ENCODE results near the gene MRPS18B. TPM values are rescaled to one million over a fixed set of nuclear protein-coding genes. Genes with fewer than 3 reads are reported as not detected.
"Not testable (repeated sequence)": the region's sequence is repeated elsewhere in the genome, so short reads cannot be mapped to it uniquely, and the experiment has no call there.

Gene MRPS18B
- total and polyA plus RNA-seq, 4 experiments from 2014 or later = 44.4 to 126 (median 79.0) TPM

DNA sequence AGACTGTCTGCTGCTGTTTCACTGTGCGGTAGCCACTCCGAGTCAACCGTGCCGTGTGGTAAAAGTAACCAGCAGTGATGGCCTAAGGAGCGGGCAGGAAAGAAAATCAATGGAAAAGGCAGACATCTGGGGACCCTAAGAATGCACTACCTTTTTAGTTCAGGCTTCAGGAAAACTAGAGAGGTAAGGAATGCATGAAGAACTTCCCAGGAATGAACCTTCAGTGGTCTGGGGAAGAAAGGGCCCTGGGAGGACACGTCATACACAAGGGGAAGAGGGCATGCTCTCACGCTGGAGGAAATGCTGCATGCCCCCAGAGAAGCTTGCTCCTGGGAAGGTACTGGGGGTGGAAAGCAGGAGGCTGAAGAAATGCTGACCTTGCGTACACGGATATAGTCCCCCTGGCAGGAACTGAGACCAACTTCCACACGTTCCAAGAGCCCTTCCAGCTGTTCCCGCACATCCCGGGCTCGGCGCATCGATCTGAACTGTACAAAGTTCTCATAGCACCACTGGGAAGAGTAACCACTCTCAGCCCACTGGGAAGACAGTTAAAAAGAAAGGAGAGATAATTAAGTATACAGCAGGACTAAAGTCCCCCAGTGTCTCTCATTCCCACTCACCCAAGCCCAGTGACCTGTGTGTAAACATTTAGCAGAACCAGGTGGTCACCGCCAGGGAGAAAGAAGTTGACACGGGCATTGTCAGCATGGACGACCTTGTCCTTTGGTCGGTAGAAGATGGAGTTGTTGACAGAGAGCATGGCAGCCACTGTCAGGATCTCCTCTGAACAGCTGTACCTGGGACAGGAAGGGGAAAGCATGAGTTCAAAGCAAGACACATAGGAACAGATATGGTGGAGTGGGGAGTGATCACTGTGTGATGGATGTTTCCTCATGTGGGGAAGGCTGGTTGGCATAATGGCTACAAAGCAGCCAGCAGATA lies 37.4 kb downstream of the MRPS18B start:
- H3K4me1 ChIP-seq (ENCODE audit: insufficient read depth, low read length) = no peaks in the 10 kb centered on the region
- no peaks in the 10 kb centered on the region for H3K9me3 ChIP-seq (ENCODE audit: control insufficient read depth in 1 of 2, low read length in 2 of 2)
- Mint-ChIP-seq H3K27ac (peak overlapping the region in 4 of 7 donors; percentile 15 to 69 (median 52)), H3K4me3 (no peak overlapping the region), H3K4me1 (peaks cover 0 to 5% (median 0%) of the 10 kb centered on the region in 4 donors), H3K27me3 (no peaks in the 10 kb centered on the region), H3K36me3 (peaks cover 54 to 79% of the 10 kb centered on the region in 2 donors), H3K9me3 (no peaks in the 10 kb centered on the region)
- intact Hi-C loops (cut with micrococcal nuclease) = no loop called here
- no peak for DNase-seq
- ChIA-PET CTCF (ENCODE audit: partially characterized antibody) (interaction anchor here (1.1 kb wide), 1 partner anchor 110 kb away, joined by 4 read pairs; no protein-coding TSS in a partner anchor), POLR2A (ENCODE audit: partially characterized antibody) (interaction anchor here (1.1 to 3.0 kb wide), 2 partner anchors 37 to 42 kb away, joined by 3 to 8 read pairs; partner anchors contain the start of genes MRPS18B and PPP1R10)
- peaks cover 82% of the 10 kb centered on the region for H3K36me3 ChIP-seq (ENCODE audit: insufficient read depth, low read length)
- H3K4me3 ChIP-seq (ENCODE audit: low read length in 2 of 2) = no peak overlapping the region
- H3K27ac ChIP-seq (ENCODE audit: low read depth, low read length) = no peak overlapping the region
- H3K27me3 ChIP-seq (ENCODE audit: insufficient read depth, low read length) = no peaks in the 10 kb centered on the region

- POLR2A ChIA-PET (ENCODE audit: partially characterized antibody) = interaction anchor here (1.1 to 3.0 kb wide), 2 partner anchors 38 to 43 kb away, joined by 3 to 8 read pairs; partner anchors contain the start of genes MRPS18B and PPP1R10
- Mint-ChIP-seq H3K4me1 (peaks cover 0 to 5% (median 0%) of the 10 kb centered on the region in 4 donors), H3K27ac (peak overlapping the region in 2 of 7 donors; percentile 15 to 29), H3K27me3 (no peaks in the 10 kb centered on the region), H3K4me3 (no peak overlapping the region), H3K36me3 (peaks cover 56 to 81% of the 10 kb centered on the region in 2 donors), H3K9me3 (no peaks in the 10 kb centered on the region)
- Histone ChIP-seq H3K4me3 (ENCODE audit: low read length in 2 of 2) (no peak overlapping the region), H3K36me3 (ENCODE audit: insufficient read depth, low read length) (peaks cover 86% of the 10 kb centered on the region), H3K27ac (ENCODE audit: low read depth, low read length) (no peak overlapping the region), H3K4me1 (ENCODE audit: insufficient read depth, low read length) (no peaks in the 10 kb centered on the region), H3K27me3 (ENCODE audit: insufficient read depth, low read length) (no peaks in the 10 kb centered on the region), H3K9me3 (ENCODE audit: control insufficient read depth in 1 of 2, low read length in 2 of 2) (no peaks in the 10 kb centered on the region)
- DNase-seq = no peak
- CTCF ChIA-PET (ENCODE audit: partially characterized antibody) = interaction anchor here (1.1 to 1.2 kb wide), 2 partner anchors 67 to 111 kb away, joined by 4 read pairs; no protein-coding TSS in a partner anchor
- intact Hi-C loops (cut with micrococcal nuclease) = no loop called here
These were observed 38.1 kb downstream of the MRPS18B start for GRCh38 chr6:30655743-30656094.

GRCh38 chr6:30656513-30656912 lies 38.9 kb downstream of the MRPS18B start:
- no peak overlapping the region for H3K27ac Mint-ChIP-seq

DNA sequence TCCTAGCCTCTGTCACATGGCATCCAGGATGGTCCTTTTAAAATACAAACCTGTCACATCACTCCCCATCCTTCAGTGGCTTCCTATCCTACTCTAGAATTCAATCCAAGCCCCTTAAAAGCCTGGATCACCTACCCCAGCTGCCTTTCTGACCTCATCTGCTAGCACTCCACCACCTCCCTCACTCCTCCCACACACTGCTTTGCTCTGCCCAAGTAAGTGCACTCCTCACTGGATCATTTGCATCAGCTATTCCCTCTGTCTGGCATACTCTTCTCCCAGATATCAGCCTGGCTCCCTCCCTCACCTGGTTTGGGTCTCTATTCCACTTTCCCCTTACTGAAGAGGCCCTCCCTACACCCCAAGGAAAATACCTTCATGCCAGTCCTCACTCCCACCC lies 39.8 kb downstream of the MRPS18B start:
- no peak overlapping the region for H3K4me3 Mint-ChIP-seq
- DNase-seq = no peak
- Histone ChIP-seq H3K36me3 (ENCODE audit: insufficient read depth, low read length) (peaks cover 83% of the 10 kb centered on the region), H3K27me3 (ENCODE audit: insufficient read depth, low read length) (no peaks in the 10 kb centered on the region), H3K9me3 (ENCODE audit: control insufficient read depth in 1 of 2, low read length in 2 of 2) (no peaks in the 10 kb centered on the region), H3K4me3 (ENCODE audit: low read length in 2 of 2) (no peak overlapping the region), H3K27ac (ENCODE audit: low read depth, low read length) (no peak overlapping the region), H3K4me1 (ENCODE audit: insufficient read depth, low read length) (no peaks in the 10 kb centered on the region)
- H3K27me3 Mint-ChIP-seq = no peaks in the 10 kb centered on the region
- intact Hi-C loops (cut with micrococcal nuclease) = no loop called here
- POLR2A ChIA-PET (ENCODE audit: partially characterized antibody) = interaction anchor here (3.0 kb wide), 1 partner anchor 40 kb away, joined by 8 read pairs; the partner anchor contains the start of genes MRPS18B and PPP1R10
- no peaks in the 10 kb centered on the region for H3K9me3 Mint-ChIP-seq
- CTCF ChIA-PET (ENCODE audit: partially characterized antibody) = no interaction called here
- peaks cover 0 to 3% (median 0%) of the 10 kb centered on the region in 4 donors for H3K4me1 Mint-ChIP-seq
- peak overlapping the region in 3 of 7 donors; percentile 10 to 88 (median 47) for H3K27ac Mint-ChIP-seq
- peaks cover 59 to 80% of the 10 kb centered on the region in 2 donors for H3K36me3 Mint-ChIP-seq

More at GRCh38 chr6:30656513-30656912, 38.9 kb downstream of the MRPS18B start:
- Histone ChIP-seq H3K27ac (ENCODE audit: low read depth, low read length) (no peak overlapping the region), H3K36me3 (ENCODE audit: insufficient read depth, low read length) (peaks cover 83% of the 10 kb centered on the region), H3K4me1 (ENCODE audit: insufficient read depth, low read length) (no peaks in the 10 kb centered on the region), H3K4me3 (ENCODE audit: low read length in 2 of 2) (no peak overlapping the region), H3K27me3 (ENCODE audit: insufficient read depth, low read length) (no peaks in the 10 kb centered on the region), H3K9me3 (ENCODE audit: control insufficient read depth in 1 of 2, low read length in 2 of 2) (no peaks in the 10 kb centered on the region)
- H3K27me3 Mint-ChIP-seq = no peaks in the 10 kb centered on the region
- no peak overlapping the region for H3K4me3 Mint-ChIP-seq
- DNase-seq = no peak
- ChIA-PET POLR2A (ENCODE audit: partially characterized antibody) (interaction anchor here (3.0 kb wide), 1 partner anchor 39 kb away, joined by 8 read pairs; the partner anchor contains the start of genes MRPS18B and PPP1R10), CTCF (ENCODE audit: partially characterized antibody) (interaction anchor here (1.1 to 1.2 kb wide), 2 partner anchors 66 to 111 kb away, joined by 4 read pairs; no protein-coding TSS in a partner anchor)
- no peaks in the 10 kb centered on the region for H3K9me3 Mint-ChIP-seq
- H3K4me1 Mint-ChIP-seq = peaks cover 0 to 3% (median 0%) of the 10 kb centered on the region in 4 donors
- peaks cover 54 to 79% of the 10 kb centered on the region in 2 donors for H3K36me3 Mint-ChIP-seq
- intact Hi-C loops (cut with micrococcal nuclease) = no loop called here

DNA sequence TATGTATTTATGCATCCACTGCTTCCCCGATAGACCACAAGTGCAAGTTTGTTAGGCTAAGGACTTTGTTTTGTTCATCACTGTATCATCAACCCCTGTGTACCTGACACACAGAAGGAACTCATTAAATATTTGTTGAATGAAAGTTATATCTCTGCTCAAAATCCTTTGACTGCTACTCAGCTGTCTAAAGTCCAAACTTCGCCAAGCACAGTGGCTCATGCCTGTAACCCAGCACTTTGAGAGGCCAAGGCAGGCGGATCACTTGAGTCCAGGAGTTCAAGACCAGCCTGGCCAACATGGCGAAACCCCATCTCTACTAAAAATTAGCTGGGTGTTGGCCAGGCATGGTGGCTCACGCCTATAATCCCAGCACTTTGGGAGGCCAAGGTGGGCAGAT lies 40.3 kb downstream of the MRPS18B start:
- intact Hi-C loops (cut with micrococcal nuclease); H3K9me3 ChIP-seq (ENCODE audit: control insufficient read depth in 1 of 2, low read length in 2 of 2); CTCF ChIA-PET (ENCODE audit: partially characterized antibody); H3K27me3 ChIP-seq (ENCODE audit: insufficient read depth, low read length); H3K4me3 ChIP-seq (ENCODE audit: low read length in 2 of 2); DNase-seq; H3K4me1 ChIP-seq (ENCODE audit: insufficient read depth, low read length); H3K27ac ChIP-seq (ENCODE audit: low read depth, low read length); H3K9me3 Mint-ChIP-seq; H3K4me1 Mint-ChIP-seq; H3K4me3 Mint-ChIP-seq; H3K27me3 Mint-ChIP-seq: not testable (repeated sequence)
- peak overlapping the region in 1 of 7 donors; percentile 88 for H3K27ac Mint-ChIP-seq
- POLR2A ChIA-PET (ENCODE audit: partially characterized antibody) = interaction anchor here (3.0 kb wide), 1 partner anchor 40 kb away, joined by 8 read pairs; the partner anchor contains the start of genes MRPS18B and PPP1R10
- peaks cover 83% of the 10 kb centered on the region for H3K36me3 ChIP-seq (ENCODE audit: insufficient read depth, low read length)
- H3K36me3 Mint-ChIP-seq = peaks cover 62 to 80% of the 10 kb centered on the region in 2 donors

DNA sequence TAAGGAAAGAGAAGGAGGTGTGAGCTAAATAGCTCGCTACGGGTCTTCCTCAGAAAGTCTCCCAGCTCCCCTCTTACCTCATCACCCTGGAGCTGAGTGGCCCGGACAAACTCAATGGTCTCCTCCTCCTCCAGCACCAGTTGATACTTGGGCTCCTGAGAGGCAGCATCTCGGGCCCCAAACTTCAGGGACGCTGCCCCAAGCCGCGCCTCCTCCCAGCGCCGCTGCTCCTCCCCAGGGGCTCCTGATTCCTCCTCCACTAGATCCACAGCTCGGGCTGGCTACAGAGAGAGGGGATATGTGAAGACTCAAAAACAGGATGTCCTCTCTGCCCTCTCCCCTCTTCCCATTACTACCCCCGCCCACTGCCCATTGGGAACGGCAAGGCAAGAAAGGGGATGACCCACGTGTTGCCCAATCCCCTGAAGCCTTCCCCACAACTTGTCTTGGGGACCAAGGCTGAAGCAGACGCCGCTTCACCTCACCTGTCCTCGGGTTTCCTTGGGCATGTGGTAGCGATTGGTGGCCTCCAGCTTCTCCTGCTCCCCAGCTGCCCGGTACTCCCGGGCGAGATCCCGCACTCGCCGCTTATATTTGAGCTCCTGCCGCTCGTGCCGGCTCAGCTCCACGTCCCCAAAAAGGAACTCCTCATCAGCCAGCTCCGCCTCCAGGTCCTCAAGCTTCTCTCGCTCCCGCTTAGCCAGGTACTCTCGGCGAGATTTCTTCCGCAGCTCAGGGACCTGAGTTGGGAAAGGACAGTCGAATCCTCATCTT lies 47.5 kb downstream of the MRPS18B start:
- H3K4me1 ChIP-seq (ENCODE audit: insufficient read depth, low read length) = no peaks in the 10 kb centered on the region
- peaks cover 52% of the 10 kb centered on the region for H3K36me3 ChIP-seq (ENCODE audit: insufficient read depth, low read length)
- Mint-ChIP-seq H3K4me3 (no peak overlapping the region), H3K9me3 (no peaks in the 10 kb centered on the region), H3K27me3 (no peaks in the 10 kb centered on the region), H3K27ac (no peak overlapping the region), H3K36me3 (peaks cover 42 to 68% of the 10 kb centered on the region in 2 donors), H3K4me1 (peaks cover 7 to 12% (median 9%) of the 10 kb centered on the region in 4 donors)
- no peaks in the 10 kb centered on the region for H3K27me3 ChIP-seq (ENCODE audit: insufficient read depth, low read length)
- H3K4me3 ChIP-seq (ENCODE audit: low read length in 2 of 2) = no peak overlapping the region
- intact Hi-C loops (cut with micrococcal nuclease) = no loop called here
- CTCF ChIA-PET (ENCODE audit: partially characterized antibody) = interaction anchor here (1.2 to 1.6 kb wide), 3 partner anchors 57 to 125 kb away, joined by 4 to 5 read pairs (median 5); no protein-coding TSS in a partner anchor
- POLR2A ChIA-PET (ENCODE audit: partially characterized antibody) = interaction anchor here (1.2 to 1.9 kb wide), 3 partner anchors 7 to 50 kb away, joined by 3 to 5 read pairs (median 4); partner anchors contain the start of genes DHX16, MRPS18B and PPP1R10
- DNase-seq = no peak
- no peaks in the 10 kb centered on the region for H3K9me3 ChIP-seq (ENCODE audit: control insufficient read depth in 1 of 2, low read length in 2 of 2)
- no peak overlapping the region for H3K27ac ChIP-seq (ENCODE audit: low read depth, low read length)

All from CD4-positive, alpha-beta memory T cell (primary cell).